Measurements from ENCODE around the gene PSMB1.

GRCh38 chr6:170500955-170501590 is 52.0 kb downstream of the PSMB1 start:
- TF ChIP-seq FOS (IDR thresholded peaks at IDR 0.05; ENCODE audit: borderline replicate concordance, insufficient read depth, low read length), result no peak
- TF ChIP-seq, protein P1, sequence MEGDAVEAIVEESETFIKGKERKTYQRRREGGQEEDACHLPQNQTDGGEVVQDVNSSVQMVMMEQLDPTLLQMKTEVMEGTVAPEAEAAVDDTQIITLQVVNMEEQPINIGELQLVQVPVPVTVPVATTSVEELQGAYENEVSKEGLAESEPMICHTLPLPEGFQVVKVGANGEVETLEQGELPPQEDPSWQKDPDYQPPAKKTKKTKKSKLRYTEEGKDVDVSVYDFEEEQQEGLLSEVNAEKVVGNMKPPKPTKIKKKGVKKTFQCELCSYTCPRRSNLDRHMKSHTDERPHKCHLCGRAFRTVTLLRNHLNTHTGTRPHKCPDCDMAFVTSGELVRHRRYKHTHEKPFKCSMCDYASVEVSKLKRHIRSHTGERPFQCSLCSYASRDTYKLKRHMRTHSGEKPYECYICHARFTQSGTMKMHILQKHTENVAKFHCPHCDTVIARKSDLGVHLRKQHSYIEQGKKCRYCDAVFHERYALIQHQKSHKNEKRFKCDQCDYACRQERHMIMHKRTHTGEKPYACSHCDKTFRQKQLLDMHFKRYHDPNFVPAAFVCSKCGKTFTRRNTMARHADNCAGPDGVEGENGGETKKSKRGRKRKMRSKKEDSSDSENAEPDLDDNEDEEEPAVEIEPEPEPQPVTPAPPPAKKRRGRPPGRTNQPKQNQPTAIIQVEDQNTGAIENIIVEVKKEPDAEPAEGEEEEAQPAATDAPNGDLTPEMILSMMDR (IDR thresholded peaks at IDR 0.05; ENCODE audit: extremely low read depth in 1 of 2, insufficient read depth in 1 of 2, low read depth in 1 of 2, low read length in 2 of 2), result no peak
- no peak for TF ChIP-seq POLR2A (IDR thresholded peaks at IDR 0.05; ENCODE audit: low read depth, low read length)
- no peak for TF ChIP-seq JUN (IDR thresholded peaks at IDR 0.05; ENCODE audit: borderline replicate concordance, insufficient read depth, insufficient read length, low read depth)
- TF ChIP-seq EZH2 (IDR thresholded peaks at IDR 0.05; ENCODE audit: borderline replicate concordance, low read depth, low read length, severe bottlenecking), result no peak
- TF ChIP-seq POLR2AphosphoS5 (IDR thresholded peaks at IDR 0.05; ENCODE audit: insufficient read depth, low read depth, low read length), result no peak
- TF ChIP-seq, protein P2, sequence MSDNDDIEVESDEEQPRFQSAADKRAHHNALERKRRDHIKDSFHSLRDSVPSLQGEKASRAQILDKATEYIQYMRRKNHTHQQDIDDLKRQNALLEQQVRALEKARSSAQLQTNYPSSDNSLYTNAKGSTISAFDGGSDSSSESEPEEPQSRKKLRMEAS (IDR thresholded peaks at IDR 0.05; ENCODE audit: insufficient read depth, insufficient read length), result no peak
- no peak for TF ChIP-seq MYC (IDR thresholded peaks at IDR 0.05; ENCODE audit: low read depth, low read length)
